ENCODE data around the gene MED27. TPM values are rescaled to one million over a fixed set of nuclear protein-coding genes. Genes with fewer than 3 reads are reported as not detected.

MED27 gene
- total and polyA plus RNA-seq, 9 of the 15 experiments (the other 6 are each of a cell fraction or from before 2014, with no cell fraction given): 24.4 to 91.0 (median 36.1) TPM

- H3K27me3 ChIP-seq (ENCODE audit: control insufficient read depth in 2 of 2, insufficient read depth in 2 of 2, low read length in 2 of 2): peaks cover 27 to 63% of the 10 kb centered on the region in 2 experiments; a peak in 4 of 5 replicates
- CTCF ChIA-PET (ENCODE audit: low intra/inter-chr PET ratio): no interaction called here
Observed at GRCh38 chr9:131835151-131835910, 244.3 kb downstream of the MED27 start.

More at GRCh38 chr9:131835151-131835910, 244.3 kb downstream of the MED27 start:
- in situ Hi-C loops (cut with MboI): no loop called here
- H3K9ac ChIP-seq (ENCODE audit: insufficient read depth in 1 of 2, low read depth in 2 of 2, low read length in 2 of 2): no peak overlapping the region
- no TSS peak for BruUV-seq (replicated peaks)
- H3K9me3 ChIP-seq (replicated peaks; ENCODE audit: control insufficient read depth, insufficient read depth, low read depth, low read length): peaks cover 7% of the 10 kb centered on the region; the same call in 1 of the 2 replicates
- no peak overlapping the region for H2AFZ ChIP-seq (ENCODE audit: low read depth, low read length)
- H3K36me3 ChIP-seq (ENCODE audit: control insufficient read depth, insufficient read depth, low read length): no peaks in the 10 kb centered on the region
- POLR2A ChIA-PET: interaction anchor here (0.6 to 0.9 kb wide), 3 partner anchors 29 to 628 kb away, joined by 3 to 4 read pairs (median 3); no protein-coding TSS in a partner anchor
- FAIRE-seq (no peak), ATAC-seq (no peak), DNase-seq (ENCODE audit: extremely low read depth in 1 of 4, low spot score in 3 of 4) (no peak)
- no peaks in the 10 kb centered on the region for H3K79me2 ChIP-seq (ENCODE audit: control insufficient read depth, insufficient read depth, low read length)
- H4K20me1 ChIP-seq (replicated peaks; ENCODE audit: control insufficient read depth, insufficient read depth, low read length): no peaks in the 10 kb centered on the region
- 12% methylated on average over 25 of the region's 30 CpGs for WGBS (ENCODE audit: insufficient coverage, low coverage, missing lambda C conversion rate)
- no peak overlapping the region for H3K4me3 ChIP-seq
- intact Hi-C loops (cut with micrococcal nuclease): no loop called here
- no peak overlapping the region for H3K27ac ChIP-seq (ENCODE audit: extremely low read depth, low read depth, low read length)
- H3K4me1 ChIP-seq (replicated peaks in 1 of 2; ENCODE audit: control insufficient read depth in 2 of 2, insufficient read depth in 2 of 2, low read length in 2 of 2): peaks cover 10 to 23% of the 10 kb centered on the region in 2 experiments
- H3K9me1 ChIP-seq (ENCODE audit: control insufficient read depth, insufficient read depth, low read length): no peaks in the 10 kb centered on the region
- no peak overlapping the region for H3K4me2 ChIP-seq (ENCODE audit: insufficient read depth, low read length)
- TF ChIP-seq POLR3A (IDR thresholded peaks at IDR 0.05; ENCODE audit: borderline replicate concordance, extremely low read depth, insufficient read depth, insufficient read length): no peak
- no peak for TF ChIP-seq SMARCA4 (IDR thresholded peaks at IDR 0.05)
- no peak for TF ChIP-seq HIVEP1 (CRISPR knock-in tag; IDR thresholded peaks at IDR 0.05)
- TF ChIP-seq SP2 (IDR thresholded peaks at IDR 0.05; ENCODE audit: extremely low read depth, low read depth, low read length, poor library complexity, severe bottlenecking): no peak
- TF ChIP-seq HMG20B (CRISPR knock-in tag; IDR thresholded peaks at IDR 0.05): no peak
- no peak for TF ChIP-seq HDAC2 (IDR thresholded peaks at IDR 0.05)
- no peak for TF ChIP-seq KLF10 (CRISPR knock-in tag; IDR thresholded peaks at IDR 0.05)
- no peak for TF ChIP-seq ZNF668 (CRISPR knock-in tag; IDR thresholded peaks at IDR 0.05)
- no peak for TF ChIP-seq ZNF121 (CRISPR knock-in tag; conservative IDR thresholded peaks at IDR 0.05)
- TF ChIP-seq JUN (IDR thresholded peaks at IDR 0.05; ENCODE audit: borderline replicate concordance, low read depth, low read length): no peak
- no peak for TF ChIP-seq JUN (CRISPR knock-in tag; IDR thresholded peaks at IDR 0.05; ENCODE audit: borderline replicate concordance)
- no peak for TF ChIP-seq SMARCB1 (IDR thresholded peaks at IDR 0.05; ENCODE audit: insufficient read length, low read depth)
- TF ChIP-seq ZNF175 (CRISPR knock-in tag; IDR thresholded peaks at IDR 0.05; ENCODE audit: low read depth): no peak

Measured in K562 (cell line).